Aorta (tissue), 5 donors: ENCODE results near the gene BARX2. TPM values are rescaled to one million over a fixed set of nuclear protein-coding genes. Genes with fewer than 3 reads are reported as not detected.

ENCODE experiments used
- ATAC-seq: fragments of 200-7000 bp; cut with Tn5 transposase; one replicate; pipeline ENCODE4 v1.9.1; 2022; ENCODE audit warnings: moderate library complexity; ENCODE audit not compliant: low FRiP score
- DNase-seq, 2 donors: peaks; one replicate each; pipeline ENCODE4 v3.0.0-alpha.2; 2020
- H3K27ac ChIP-seq, 2 donors: one replicate each; pipeline ENCODE4 v1.5.1; 2013; ENCODE audit warnings: low read length in 2 of 2, mild to moderate bottlenecking in 2 of 2, moderate library complexity in 2 of 2, control low read depth in 1 of 2, inconsistent platforms in 1 of 2, low read depth in 1 of 2
- H3K27me3 ChIP-seq, 2 donors: one replicate each; pipeline ENCODE4 v1.6.1; 2013; ENCODE audit warnings: control low read depth in 1 of 2, low read length in 1 of 2, mild to moderate bottlenecking in 1 of 2, moderate library complexity in 1 of 2; ENCODE audit not compliant: insufficient read depth in 2 of 2, control insufficient read depth in 1 of 2
- H3K36me3 ChIP-seq, 2 donors: one replicate each; pipeline ENCODE4 v1.6.1; 2013; ENCODE audit warnings: control low read depth in 1 of 2, low read length in 1 of 2, mild to moderate bottlenecking in 1 of 2; ENCODE audit not compliant: insufficient read depth in 2 of 2, control insufficient read depth in 1 of 2
- H3K4me1 ChIP-seq, 2 donors: one replicate each; pipeline ENCODE4 v1.6.1; 2013; ENCODE audit warnings: low read length in 2 of 2, control low read depth in 1 of 2, mild to moderate bottlenecking in 1 of 2, moderate library complexity in 1 of 2; ENCODE audit not compliant: insufficient read depth in 2 of 2, control insufficient read depth in 1 of 2
- H3K4me3 ChIP-seq, 2 donors: one replicate each; pipeline ENCODE4 v1.5.1; 2013; ENCODE audit warnings: low read length in 2 of 2, control low read depth in 1 of 2, mild to moderate bottlenecking in 1 of 2
- H3K9me3 ChIP-seq: one replicate; pipeline ENCODE4 v1.6.1; 2013; ENCODE audit warnings: mild to moderate bottlenecking, low read length; ENCODE audit not compliant: control insufficient read depth
- WGBS, 2 donors: extraction: QIAGEN DNeasy Blood & Tissue Kit; methylation state at CpG; one replicate each; pipeline ENCODE4 v1.1.7; 2013; 5-methylcytosine and 5-hydroxymethylcytosine counted together
- intact Hi-C, 2 donors: fragments of 100-400 bp; cut with DNase I; formaldehyde crosslinking; loops; one replicate each; pipeline versions ENCODE4 v1.14.2 to v1.15.0; 2022
- polyA plus RNA-seq, 2 donors: library from polyadenylated mRNA; stranded (reverse); fragments of 200-250 nt; gene quantifications; one replicate each; pipeline ENCODE4 v1.2.3, GENCODE V29; 2013
- total RNA-seq, 2 donors: library from RNA; stranded (reverse); fragmentation: NEBNext Ultra II Directional; extraction: Animal tissue kit (Norgen Biotek cat#: 25700); gene quantifications; one replicate each; pipeline ENCODE4 v1.2.1, GENCODE V29; 2021
- donor health status: healthy with polysubstance abuse.
- donor health status: Bipolar disorder and iron deficiency.
- donor health status: DM: no; HTN: no; CAD: no.
- donor health status: DM: no; HTN: no; CAD: no.
- donor health status: DM: yes; HTN: yes; CAD: no.

The BARX2 gene
- total and polyA plus RNA-seq, 4 donors: 0.05 to 1.5 TPM; not detected in 2

DNA sequence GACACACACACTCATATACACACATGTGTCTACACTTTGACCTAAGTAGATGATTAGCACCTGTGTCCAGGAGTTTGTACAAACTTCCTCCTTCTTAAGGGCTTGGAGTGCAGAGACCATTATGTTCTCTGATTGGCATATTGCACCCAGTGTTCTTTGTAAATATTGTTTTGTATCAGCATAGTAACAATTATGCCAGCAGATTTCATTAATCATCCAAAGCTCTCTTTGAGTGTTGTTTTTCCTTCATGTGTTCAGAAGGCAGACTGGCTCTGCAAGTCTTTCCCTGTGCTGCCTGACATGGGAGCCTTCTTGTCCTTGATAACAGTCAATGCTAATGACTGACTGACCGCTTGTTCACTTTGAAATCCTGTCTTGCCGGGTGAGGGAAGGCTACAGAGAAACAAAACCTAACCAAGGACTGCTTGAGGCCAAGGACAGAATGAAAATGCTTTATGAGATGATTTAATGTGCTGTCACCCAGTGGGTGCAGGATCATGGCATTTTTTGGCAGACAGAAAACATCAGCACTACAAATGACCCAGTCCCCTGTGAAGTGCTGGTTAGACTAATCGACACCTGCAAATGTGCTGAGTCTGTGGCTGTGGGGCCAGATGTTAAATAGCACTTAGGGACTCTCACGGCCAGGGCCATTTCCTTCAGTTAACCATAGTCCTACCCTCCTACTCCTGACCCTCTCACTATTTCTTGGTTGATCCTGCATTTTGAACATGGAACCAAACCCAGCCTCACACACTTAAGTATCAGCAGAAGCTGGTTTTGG is 6.6 kb upstream of the BARX2 start:
- no peak for ATAC-seq
- WGBS, 2 donors: 22 to 31% methylated on average over 4 of the region's 4 CpGs
- intact Hi-C loops: loop anchor here in 1 of 2 donors (10.0 kb wide), 1 partner anchor 376 kb away; no protein-coding TSS in a partner anchor
- Histone ChIP-seq H3K36me3 (no peaks in the 10 kb centered on the region), H3K9me3 (no peaks in the 10 kb centered on the region), H3K4me1 (no peaks in the 10 kb centered on the region), H3K4me3 (no peak overlapping the region), H3K27me3 (no peaks in the 10 kb centered on the region), H3K27ac (no peak overlapping the region)
- no peak for DNase-seq

GRCh38 chr11:129370715-129371114 is 4.9 kb upstream of the BARX2 start:
- intact Hi-C loops: no loop called here
- Histone ChIP-seq H3K4me1 (no peaks in the 10 kb centered on the region), H3K4me3 (no peak overlapping the region), H3K27me3 (no peaks in the 10 kb centered on the region), H3K36me3 (no peaks in the 10 kb centered on the region), H3K27ac (no peak overlapping the region), H3K9me3 (no peaks in the 10 kb centered on the region)
- ATAC-seq (no peak), DNase-seq (no peak)
- 41 to 57% methylated on average over 3 of the region's 3 CpGs for WGBS, 2 donors

DNA sequence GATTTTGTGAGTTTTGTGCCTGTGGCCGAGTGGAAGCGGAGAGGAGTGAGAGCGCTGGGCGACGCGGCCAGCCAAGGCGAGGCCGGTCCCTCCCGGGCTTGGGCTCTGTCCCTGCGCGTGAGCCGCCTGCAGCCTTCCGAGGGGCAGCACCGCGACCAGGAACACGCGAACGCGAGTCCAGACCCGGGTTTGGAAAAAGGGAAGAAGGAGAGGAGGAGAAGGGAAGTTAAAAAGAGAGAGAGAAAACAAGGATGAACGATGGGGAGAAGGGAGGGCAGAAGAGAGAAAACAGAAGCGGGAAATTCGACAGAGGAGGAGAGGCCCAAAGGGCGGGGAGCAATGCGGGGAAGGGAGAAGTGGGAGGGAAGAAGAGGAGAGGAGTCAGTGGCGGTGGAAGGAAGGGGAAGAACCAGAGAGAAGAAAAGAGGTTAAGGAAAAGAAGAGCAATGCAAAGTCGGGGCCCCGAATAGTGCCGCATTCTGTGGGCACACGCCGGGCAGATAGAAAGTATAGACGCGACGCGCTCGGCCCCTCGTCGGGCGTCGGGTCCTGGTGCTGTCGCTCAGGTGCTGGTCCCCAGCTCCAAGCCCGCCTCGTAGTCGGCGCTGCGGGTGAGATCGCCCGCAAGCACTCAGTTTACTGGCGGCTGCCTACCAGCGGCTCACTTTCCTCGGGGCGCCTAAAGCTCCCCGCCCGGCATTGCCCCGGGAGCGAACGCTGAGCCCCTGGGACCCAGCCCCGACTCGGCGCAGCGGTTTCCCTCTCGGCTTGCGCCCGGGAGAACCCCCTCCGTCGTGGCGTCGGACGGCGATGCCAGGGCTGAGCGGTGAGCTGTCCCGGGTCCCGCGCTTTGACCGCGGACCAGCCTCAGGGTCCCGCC is 2.8 kb upstream of the BARX2 start:
- H3K27ac ChIP-seq: no peak overlapping the region
- H3K27me3 ChIP-seq: no peaks in the 10 kb centered on the region
- WGBS, 2 donors: 2% methylated on average over 70 to 77 of the region's 77 CpGs
- H3K4me3 ChIP-seq: peak overlapping the region in 1 of 2 donors; percentile 16
- DNase-seq: no peak
- intact Hi-C loops: no loop called here
- no peaks in the 10 kb centered on the region for H3K4me1 ChIP-seq
- H3K9me3 ChIP-seq: no peaks in the 10 kb centered on the region
- no peak for ATAC-seq
- no peaks in the 10 kb centered on the region for H3K36me3 ChIP-seq

- 3% methylated on average over 22 to 24 of the region's 24 CpGs for WGBS, 2 donors
- Histone ChIP-seq H3K4me1 (no peaks in the 10 kb centered on the region), H3K27ac (no peak overlapping the region), H3K9me3 (no peaks in the 10 kb centered on the region), H3K36me3 (no peaks in the 10 kb centered on the region), H3K27me3 (no peaks in the 10 kb centered on the region), H3K4me3 (peak overlapping the region in 1 of 2 donors; percentile 16)
- intact Hi-C loops: no loop called here
- ATAC-seq (no peak), DNase-seq (no peak)
Measured at GRCh38 chr11:129373489-129373953, 2.1 kb upstream of the BARX2 start.

DNA sequence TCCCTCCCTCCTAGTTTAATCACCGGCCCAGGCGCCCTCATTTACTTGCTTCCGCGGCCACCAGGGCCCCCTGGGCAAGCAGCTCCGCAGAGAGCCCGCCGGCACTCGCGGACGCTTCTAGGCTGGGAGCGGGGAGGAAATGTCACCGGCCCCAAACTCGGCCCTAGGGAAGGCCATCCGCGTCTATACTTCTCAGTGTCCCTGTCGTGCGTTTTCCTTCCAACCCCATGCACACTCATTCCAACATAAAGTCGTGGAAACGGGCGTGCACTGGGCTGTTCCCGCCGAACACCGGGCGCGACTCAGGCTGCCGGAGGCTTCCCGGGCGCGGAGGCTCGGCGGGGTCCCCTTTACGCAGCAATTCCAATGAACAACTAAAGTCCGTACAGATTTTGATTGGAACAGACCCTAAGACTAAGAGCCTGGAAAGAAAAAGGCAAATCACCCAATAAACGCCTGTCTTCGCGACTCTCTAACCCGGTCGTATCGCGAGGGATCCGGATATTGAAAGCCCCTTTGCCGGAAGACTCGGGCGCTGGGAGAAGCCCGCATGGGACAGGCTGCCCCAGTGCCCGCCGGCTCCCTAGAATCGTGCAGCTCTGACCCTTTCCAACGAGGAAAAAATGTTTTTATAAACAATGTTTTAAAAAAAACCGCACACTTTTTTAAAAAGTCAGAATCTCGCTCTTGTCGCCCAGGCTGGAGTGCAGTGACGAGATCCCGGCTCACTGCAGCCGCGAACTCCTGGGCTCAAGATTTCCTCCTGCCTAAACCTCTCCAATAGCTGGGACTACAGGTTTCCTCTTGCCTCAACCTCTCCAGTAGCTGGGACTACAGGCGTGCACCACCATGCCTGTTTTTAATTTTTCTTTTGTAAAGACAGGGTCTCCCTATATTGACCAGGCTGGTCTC is 1.3 kb upstream of the BARX2 start:
- DNase-seq: no peak
- intact Hi-C loops: no loop called here

DNA sequence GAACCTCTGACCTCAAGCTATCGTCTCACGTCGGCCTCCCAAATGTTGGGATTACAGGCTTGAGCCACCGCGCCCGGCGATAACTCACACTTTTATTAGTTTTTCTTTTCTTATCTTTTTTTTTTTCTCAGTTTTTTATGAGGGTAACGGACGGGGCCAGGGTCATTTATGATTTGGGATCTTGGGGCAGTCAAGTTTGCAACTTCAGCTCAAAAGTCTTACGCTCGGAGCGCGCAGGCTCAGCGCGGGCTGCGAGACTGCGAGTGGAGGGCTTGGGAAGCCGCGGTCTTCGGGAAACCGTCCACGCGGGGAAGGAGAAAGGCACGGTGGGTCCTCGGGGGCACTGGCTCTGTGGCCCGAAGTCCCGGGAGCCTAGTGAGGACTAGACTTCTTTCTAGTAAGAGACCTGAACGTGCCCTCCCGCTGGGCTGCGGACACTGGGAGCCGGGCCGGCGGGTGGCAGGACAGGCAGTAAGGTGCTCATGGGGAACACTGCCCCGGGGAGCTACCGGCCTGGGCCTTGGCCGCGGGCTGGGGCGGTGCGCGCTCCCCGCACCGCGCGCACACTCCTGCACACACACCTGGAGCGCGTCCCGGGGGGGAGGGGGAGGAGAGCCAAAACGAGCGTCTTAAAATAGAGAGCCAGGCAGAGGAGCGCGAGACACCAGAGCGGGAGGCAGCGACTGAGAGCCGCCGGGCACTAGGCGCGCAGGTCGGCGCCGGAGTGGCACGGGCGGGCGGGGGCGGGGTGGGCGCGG is 476 bp upstream of the BARX2 start:
- intact Hi-C loops: no loop called here
- DNase-seq (no peak), ATAC-seq (no peak)
- H3K9me3 ChIP-seq: no peaks in the 10 kb centered on the region
- H3K27ac ChIP-seq: no peak overlapping the region
- no peaks in the 10 kb centered on the region for H3K27me3 ChIP-seq
- H3K4me1 ChIP-seq: no peaks in the 10 kb centered on the region
- H3K4me3 ChIP-seq: peak overlapping the region in 1 of 2 donors; percentile 9
- H3K36me3 ChIP-seq: no peaks in the 10 kb centered on the region
- WGBS, 2 donors: 2 to 4% methylated on average over 56 to 66 of the region's 66 CpGs

More for the DNA sequence above, 1.3 kb upstream of the BARX2 start:
- Histone ChIP-seq H3K27me3 (no peaks in the 10 kb centered on the region), H3K27ac (no peak overlapping the region), H3K4me3 (peak overlapping the region; percentile 8 to 39), H3K9me3 (no peaks in the 10 kb centered on the region), H3K36me3 (no peaks in the 10 kb centered on the region), H3K4me1 (no peaks in the 10 kb centered on the region)
- no peak for ATAC-seq
- 3 to 4% methylated on average over 57 of the region's 57 CpGs for WGBS, 2 donors

- Histone ChIP-seq H3K4me3 (no peak overlapping the region), H3K9me3 (no peaks in the 10 kb centered on the region), H3K4me1 (no peaks in the 10 kb centered on the region), H3K36me3 (no peaks in the 10 kb centered on the region), H3K27me3 (no peaks in the 10 kb centered on the region), H3K27ac (no peak overlapping the region)
- ATAC-seq (no peak), DNase-seq (no peak)
- WGBS, 2 donors: 57 to 67% methylated on average over 12 of the region's 12 CpGs
- intact Hi-C loops: no loop called here
Measured at GRCh38 chr11:129376658-129377341, 1.2 kb downstream of the BARX2 start.
